Type B pancreatic cell (in vitro differentiated cells): Measurements from ENCODE around the gene NCOA7. TPM values are rescaled to one million over a fixed set of nuclear protein-coding genes. Genes with fewer than 3 reads are reported as not detected.

Experiments
- DNase-seq: peaks from one replicate; pipeline ENCODE4 v3.0.0; 2021; ENCODE audit warnings: mixed read lengths; ENCODE audit not compliant: unreplicated experiment; ENCODE audit errors: extremely low spot score
- H3K27ac Mint-ChIP-seq: 2 replicates; pipeline ENCODE4 v1.8.0; 2021; ENCODE audit warnings: mild to moderate bottlenecking, mixed read lengths
- H3K27me3 Mint-ChIP-seq: 2 replicates; pipeline ENCODE4 v1.8.0; 2021; ENCODE audit warnings: mixed read lengths
- H3K36me3 Mint-ChIP-seq: 2 replicates; pipeline ENCODE4 v1.8.0; 2021; ENCODE audit warnings: mixed read lengths
- H3K4me1 Mint-ChIP-seq: one replicate; pipeline ENCODE4 v1.8.0; 2021; ENCODE audit warnings: mixed read lengths; ENCODE audit not compliant: unreplicated experiment
- H3K4me3 Mint-ChIP-seq: 2 replicates; pipeline ENCODE4 v1.8.0; 2021; ENCODE audit warnings: mild to moderate bottlenecking, mixed read lengths
- H3K9me3 Mint-ChIP-seq: 2 replicates; pipeline ENCODE4 v1.8.0; 2021; ENCODE audit warnings: mixed read lengths
- CTCF ChIP-seq: fragments of 200-600 bp; sonication (generic); conservative IDR thresholded peaks from 2 replicates; pipeline ENCODE4 v1.5.0; 2021; ENCODE audit warnings: antibody characterized with exemption, mild to moderate bottlenecking
- total RNA-seq: library from RNA; stranded (reverse); gene quantifications from 2 replicates; pipeline ENCODE4 v1.2.1, GENCODE V29; 2021; ENCODE audit warnings: low replicate concordance

NCOA7 gene
- total RNA-seq, 1 donor from 2014 or later: 29.9 TPM

GRCh38 chr6:125815080-125815910, 24.5 kb downstream of the NCOA7 start:
- Mint-ChIP-seq H3K9me3 (peaks cover 7% of the 10 kb centered on the region), H3K27ac (peak overlapping the region; percentile 6), H3K27me3 (no peaks in the 10 kb centered on the region), H3K36me3 (peaks cover 11% of the 10 kb centered on the region), H3K4me1 (peaks cover 49% of the 10 kb centered on the region), H3K4me3 (no peak overlapping the region)
- DNase-seq: no peak
- TF ChIP-seq CTCF: no peak

GRCh38 chr6:125816828-125817280, 26.1 kb downstream of the NCOA7 start:
- no peak for DNase-seq
- Mint-ChIP-seq H3K9me3 (peaks cover 7% of the 10 kb centered on the region), H3K27ac (no peak overlapping the region), H3K4me1 (peaks cover 48% of the 10 kb centered on the region), H3K27me3 (no peaks in the 10 kb centered on the region), H3K4me3 (no peak overlapping the region), H3K36me3 (peaks cover 11% of the 10 kb centered on the region)
- TF ChIP-seq CTCF: no peak

- Mint-ChIP-seq H3K27me3 (no peaks in the 10 kb centered on the region), H3K36me3 (peaks cover 7% of the 10 kb centered on the region), H3K4me3 (peak overlapping the region; percentile 29), H3K27ac (peak overlapping the region; percentile 40), H3K9me3 (no peaks in the 10 kb centered on the region), H3K4me1 (peaks cover 36% of the 10 kb centered on the region)
- no peak for TF ChIP-seq CTCF
- DNase-seq: no peak
Observed at GRCh38 chr6:125818225-125818657, 27.5 kb downstream of the NCOA7 start.

- DNase-seq: no peak
- H3K4me3 Mint-ChIP-seq: peak overlapping the region; percentile 29
- peaks cover 7% of the 10 kb centered on the region for H3K36me3 Mint-ChIP-seq
- H3K4me1 Mint-ChIP-seq: peaks cover 36% of the 10 kb centered on the region
- H3K27ac Mint-ChIP-seq: peak overlapping the region; percentile 40
- no peaks in the 10 kb centered on the region for H3K9me3 Mint-ChIP-seq
- no peaks in the 10 kb centered on the region for H3K27me3 Mint-ChIP-seq
- no peak for TF ChIP-seq CTCF
Observed at GRCh38 chr6:125818772-125819260, 28.1 kb downstream of the NCOA7 start.

- Mint-ChIP-seq H3K9me3 (no peaks in the 10 kb centered on the region), H3K4me3 (no peak overlapping the region), H3K27me3 (no peaks in the 10 kb centered on the region), H3K27ac (no peak overlapping the region), H3K4me1 (peaks cover 32% of the 10 kb centered on the region), H3K36me3 (peaks cover 7% of the 10 kb centered on the region)
- DNase-seq: no peak
- no peak for TF ChIP-seq CTCF
Observed at GRCh38 chr6:125819535-125820326, 29.0 kb downstream of the NCOA7 start.
